Mammary epithelial cell (primary cell): ENCODE data around the gene CISD3.

Source experiments
- EZH2 ChIP-seq: IDR thresholded peaks from 2 replicates; pipeline ENCODE4 v1.6.1; 2012; ENCODE audit warnings: low read length, inconsistent platforms, borderline replicate concordance
- TF ChIP-seq, protein P1 (sequence below), 2 donors: IDR thresholded peaks in 1 of 2; conservative IDR thresholded peaks in 1 of 2; 2 replicates each; pipeline ENCODE4 v1.5.1; 2011 to 2012; ENCODE audit warnings: inconsistent platforms in 2 of 2, low read length in 2 of 2, mild to moderate bottlenecking in 2 of 2, control low read depth in 1 of 2, low read depth in 1 of 2; ENCODE audit not compliant: insufficient read depth in 1 of 2; ENCODE audit errors: extremely low read depth in 1 of 2

DNA sequence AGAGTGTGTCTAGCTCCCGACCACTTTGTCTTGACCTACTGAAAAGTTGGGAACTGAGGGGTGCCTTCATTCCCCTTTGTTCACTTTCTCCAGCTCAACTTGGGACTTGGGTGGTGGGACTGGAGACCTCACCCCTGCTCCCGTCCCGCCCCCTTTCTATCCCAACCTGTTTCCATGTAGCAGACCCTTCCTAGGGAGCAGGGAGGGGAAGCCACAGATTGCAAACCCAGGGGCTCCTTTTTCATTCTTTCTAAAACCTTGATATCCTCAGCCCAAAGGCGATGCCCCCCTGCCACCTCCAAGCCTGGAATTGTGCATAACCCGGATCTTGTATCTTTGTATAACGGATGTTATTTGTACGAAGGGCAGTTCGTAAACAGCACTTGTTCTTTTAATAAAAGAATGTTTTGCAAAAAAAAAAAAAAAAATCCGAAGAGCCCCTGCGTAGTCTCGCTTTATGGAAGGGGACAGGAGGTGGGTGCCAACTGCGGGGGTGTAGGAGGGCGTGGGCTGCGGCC, 714 bp upstream of the CISD3 start:
- TF ChIP-seq, protein P1, sequence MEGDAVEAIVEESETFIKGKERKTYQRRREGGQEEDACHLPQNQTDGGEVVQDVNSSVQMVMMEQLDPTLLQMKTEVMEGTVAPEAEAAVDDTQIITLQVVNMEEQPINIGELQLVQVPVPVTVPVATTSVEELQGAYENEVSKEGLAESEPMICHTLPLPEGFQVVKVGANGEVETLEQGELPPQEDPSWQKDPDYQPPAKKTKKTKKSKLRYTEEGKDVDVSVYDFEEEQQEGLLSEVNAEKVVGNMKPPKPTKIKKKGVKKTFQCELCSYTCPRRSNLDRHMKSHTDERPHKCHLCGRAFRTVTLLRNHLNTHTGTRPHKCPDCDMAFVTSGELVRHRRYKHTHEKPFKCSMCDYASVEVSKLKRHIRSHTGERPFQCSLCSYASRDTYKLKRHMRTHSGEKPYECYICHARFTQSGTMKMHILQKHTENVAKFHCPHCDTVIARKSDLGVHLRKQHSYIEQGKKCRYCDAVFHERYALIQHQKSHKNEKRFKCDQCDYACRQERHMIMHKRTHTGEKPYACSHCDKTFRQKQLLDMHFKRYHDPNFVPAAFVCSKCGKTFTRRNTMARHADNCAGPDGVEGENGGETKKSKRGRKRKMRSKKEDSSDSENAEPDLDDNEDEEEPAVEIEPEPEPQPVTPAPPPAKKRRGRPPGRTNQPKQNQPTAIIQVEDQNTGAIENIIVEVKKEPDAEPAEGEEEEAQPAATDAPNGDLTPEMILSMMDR (conservative IDR thresholded peaks at IDR 0.05 in 1 of 2, IDR thresholded peaks at IDR 0.05 in 1 of 2; ENCODE audit: extremely low read depth in 1 of 2, insufficient read depth in 1 of 2, low read depth in 1 of 2, low read length in 2 of 2): no peak
- no peak for TF ChIP-seq EZH2
